HG03060 (cell line): ENCODE data around the gene PRSS36.
A peak's percentile ranks its signal among the peaks of the same experiment; 100 is the strongest.
"Not testable (repeated sequence)": the region's sequence is repeated elsewhere in the genome, so short reads cannot be mapped to it uniquely, and the experiment has no call there.

Source experiments
- ATAC-seq: cut with Tn5 transposase; IDR thresholded peaks from one replicate; pipeline ENCODE4 v1.9.1; 2021; ENCODE audit warnings: low read depth, moderate number of reproducible peaks; ENCODE audit not compliant: unreplicated experiment

PRSS36 gene

DNA sequence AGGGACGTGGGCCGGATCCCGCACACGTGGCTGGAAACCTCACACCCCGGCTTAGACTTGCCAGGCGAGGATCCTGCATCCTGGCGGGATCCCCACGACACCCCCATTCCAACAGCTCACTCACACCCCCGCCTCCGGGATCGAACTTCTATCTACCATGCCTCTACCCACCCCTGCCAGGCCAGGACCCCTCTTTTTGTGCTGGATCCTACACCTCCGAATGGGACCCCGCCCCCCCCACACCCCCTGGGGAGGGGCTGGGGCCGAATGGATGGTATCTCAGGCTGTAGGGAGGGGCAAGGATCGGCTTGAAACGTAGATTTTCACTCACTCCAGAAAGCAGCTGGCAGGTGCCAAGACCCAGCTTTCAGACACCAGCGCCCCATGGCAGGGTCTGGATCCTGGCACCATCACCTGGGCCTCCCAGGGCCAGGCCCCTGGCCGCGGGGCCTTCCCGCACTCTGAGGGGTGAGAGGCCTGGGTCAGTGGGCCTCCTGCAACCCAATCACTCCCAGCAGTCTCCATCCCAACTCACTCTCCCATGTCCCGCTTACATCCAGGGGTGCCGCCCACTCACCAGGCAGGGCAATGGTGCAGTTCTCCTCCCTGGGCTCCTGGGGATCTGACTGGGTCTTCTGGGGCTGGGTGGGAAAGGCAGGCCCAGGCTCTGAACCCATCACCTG lies 6.7 kb downstream of the PRSS36 start:
- ATAC-seq, result no peak

DNA sequence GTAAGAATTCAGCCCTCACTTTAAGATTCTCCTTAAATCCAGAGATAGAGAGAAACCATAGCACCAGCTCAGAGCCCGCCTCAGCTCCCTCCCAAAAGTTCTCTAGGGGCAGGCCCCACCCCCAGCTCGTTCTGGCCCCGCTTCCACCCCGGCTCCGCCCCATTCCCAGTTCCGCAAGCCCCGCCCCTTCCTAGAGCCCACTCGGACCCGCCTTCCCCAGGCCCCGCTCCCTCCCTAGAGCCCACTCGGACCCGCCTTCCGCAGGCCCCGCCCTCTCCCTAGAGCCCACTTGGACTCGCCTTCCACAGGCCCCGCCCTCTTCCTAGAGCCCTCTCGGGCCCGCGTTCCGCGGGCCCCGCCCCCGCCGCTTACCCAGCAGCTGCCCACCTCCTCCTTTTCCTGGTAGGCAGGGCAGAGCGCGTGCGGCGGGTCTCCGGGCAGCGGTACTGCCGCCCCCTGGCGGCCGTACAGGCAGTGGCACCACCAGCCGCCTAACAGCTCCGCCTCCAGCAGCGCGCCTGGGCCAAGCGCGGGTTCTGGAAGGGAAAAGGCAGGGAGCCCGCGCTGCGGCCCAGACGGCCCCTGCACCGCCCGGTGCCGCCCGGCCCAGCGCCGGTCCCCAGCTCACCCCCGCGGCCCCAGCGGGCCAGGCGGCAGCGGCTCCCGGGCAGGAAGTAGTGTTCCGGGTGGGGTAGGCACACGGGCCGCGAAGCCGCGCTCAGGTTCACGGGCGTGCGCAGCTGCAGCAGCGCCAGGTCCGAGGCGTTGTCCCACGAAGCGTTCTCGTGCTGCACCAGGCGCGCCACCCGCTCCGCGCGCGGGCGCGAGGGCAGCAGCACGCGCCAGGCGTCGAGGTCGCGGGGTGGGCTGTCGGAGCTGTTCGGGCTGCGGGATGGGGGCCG lies 7.5 kb downstream of the PRSS36 start:
- peak; percentile 60 for ATAC-seq

DNA sequence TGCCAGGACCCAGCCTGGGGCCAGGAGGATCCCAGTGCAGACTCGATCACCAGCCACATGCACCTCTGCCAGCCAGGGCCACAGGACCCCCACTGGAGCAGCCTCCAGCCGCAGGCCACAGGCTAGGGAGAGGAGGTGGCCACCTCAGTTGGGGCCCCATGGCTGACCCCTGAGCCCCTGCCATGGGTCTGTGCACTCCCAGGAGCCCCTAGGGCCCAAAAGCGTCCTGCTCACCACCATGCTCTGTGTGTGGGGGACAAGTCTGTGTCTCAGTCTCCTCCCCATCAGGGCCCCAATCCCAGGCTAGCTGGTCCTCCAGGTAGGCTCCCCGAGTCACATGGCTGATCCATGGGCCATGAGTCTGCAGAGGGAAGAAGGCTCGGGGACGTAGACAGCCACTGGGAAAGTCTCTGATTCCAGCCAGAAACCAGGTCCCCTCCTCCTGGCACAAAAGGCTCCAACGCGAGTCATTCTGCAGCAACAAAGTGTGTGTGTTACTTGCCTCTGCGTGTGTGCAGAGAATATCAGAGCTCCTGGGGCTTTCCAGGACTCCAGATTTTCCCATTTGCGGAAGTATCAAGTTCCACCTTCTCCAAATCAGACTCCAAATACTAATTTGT lies 8.3 kb downstream of the PRSS36 start:
- no peak for ATAC-seq

- ATAC-seq, result not testable (repeated sequence)
Measured at GRCh38 chr16:31141071-31141469, 8.8 kb downstream of the PRSS36 start.

- ATAC-seq, result no peak
Measured at GRCh38 chr16:31138621-31139578, 11.0 kb downstream of the PRSS36 start.

DNA sequence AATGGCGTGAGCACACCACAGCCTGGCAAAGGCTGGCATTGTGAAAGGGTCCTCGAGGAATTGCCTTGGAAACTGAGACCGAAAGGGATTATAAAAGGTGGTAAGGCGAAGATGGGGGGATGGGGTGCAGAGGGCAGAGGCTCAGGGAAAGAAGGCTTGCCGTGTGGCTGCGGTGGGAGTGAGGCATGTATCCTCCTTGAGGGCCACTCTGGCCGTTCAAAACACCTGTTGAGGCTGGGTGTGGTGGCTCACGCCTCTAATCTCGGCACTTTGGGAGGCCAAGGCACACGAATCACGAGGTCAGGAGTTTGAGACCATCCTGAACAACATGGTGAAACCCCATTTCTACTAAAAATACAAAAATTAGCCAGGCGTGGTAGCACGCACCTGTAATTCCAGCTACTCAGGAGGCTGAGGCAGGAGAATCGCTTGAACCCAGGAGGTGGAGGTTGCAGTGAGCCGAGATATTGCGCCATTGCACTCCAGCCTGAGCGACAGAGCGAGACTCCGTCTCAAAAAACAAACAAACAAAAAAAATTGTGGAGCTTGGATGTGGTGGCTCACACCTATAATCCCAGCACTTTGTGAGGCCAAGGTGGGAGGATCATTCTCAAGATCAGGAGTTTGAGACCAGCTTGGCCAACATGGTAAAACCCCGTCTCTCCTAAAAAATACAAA lies 12.9 kb downstream of the PRSS36 start:
- not testable (repeated sequence) for ATAC-seq

DNA sequence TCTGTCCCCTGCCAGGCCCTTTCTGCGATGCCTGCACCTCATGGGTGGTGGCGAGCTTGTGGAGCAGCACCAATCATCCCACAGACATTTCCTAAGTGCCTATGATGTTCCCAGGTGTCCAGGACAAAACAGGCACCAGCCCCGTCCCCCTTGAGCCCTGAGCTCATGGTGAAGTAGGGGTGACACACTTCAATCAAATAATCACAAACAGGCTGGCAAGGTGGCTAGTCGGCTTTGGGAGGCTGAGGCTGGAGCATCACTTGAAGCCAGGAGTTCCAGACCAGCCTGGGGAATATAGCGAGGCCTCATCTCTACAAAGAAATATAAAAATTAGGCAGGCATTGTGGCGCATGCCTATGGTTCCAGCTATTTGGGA lies 13.6 kb downstream of the PRSS36 start:
- ATAC-seq, result no peak

DNA sequence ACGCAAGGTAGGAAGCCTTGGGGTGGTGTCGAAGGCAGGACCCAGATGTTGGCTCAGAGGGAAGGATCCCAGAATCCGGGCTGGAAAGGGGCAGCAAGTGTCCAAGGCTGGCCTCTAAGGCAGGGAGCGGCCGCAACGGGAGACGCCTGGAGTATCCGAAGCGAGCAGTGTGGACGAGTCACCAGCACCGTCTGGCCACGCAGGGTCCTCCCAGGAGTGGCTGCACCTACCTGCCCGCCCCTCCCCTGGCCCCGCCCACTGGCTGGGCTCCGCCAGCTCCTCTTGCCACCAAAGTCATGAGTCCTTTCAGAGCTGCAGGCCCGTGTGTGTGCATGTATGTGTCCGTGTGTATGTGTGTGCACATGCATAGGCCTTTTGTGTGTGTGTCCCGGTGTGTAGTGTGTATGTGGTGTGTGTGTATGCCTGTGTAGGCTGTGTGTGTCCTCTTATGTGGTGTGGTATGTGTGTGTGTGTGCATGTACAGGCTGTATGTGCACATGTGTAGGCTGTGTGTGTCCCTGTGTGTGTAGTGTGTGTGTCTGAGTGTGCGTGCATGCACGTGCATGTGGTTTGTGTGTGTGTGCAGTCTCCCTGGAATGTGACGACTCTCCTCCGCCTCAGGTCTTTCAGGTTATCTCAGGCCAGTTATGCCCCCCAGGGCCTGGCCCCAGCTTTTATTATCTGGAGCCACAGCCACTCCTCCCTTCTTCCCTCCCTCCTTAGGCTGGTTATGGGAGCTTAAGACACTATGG lies 14.2 kb downstream of the PRSS36 start, which contains the start of gene PRSS8:
TSS of gene PRSS8 (minus strand) at position 193 of the 752 bp plus-strand sequence. CDS start 229 bp downstream, outside the sequence.
- no peak for ATAC-seq

DNA sequence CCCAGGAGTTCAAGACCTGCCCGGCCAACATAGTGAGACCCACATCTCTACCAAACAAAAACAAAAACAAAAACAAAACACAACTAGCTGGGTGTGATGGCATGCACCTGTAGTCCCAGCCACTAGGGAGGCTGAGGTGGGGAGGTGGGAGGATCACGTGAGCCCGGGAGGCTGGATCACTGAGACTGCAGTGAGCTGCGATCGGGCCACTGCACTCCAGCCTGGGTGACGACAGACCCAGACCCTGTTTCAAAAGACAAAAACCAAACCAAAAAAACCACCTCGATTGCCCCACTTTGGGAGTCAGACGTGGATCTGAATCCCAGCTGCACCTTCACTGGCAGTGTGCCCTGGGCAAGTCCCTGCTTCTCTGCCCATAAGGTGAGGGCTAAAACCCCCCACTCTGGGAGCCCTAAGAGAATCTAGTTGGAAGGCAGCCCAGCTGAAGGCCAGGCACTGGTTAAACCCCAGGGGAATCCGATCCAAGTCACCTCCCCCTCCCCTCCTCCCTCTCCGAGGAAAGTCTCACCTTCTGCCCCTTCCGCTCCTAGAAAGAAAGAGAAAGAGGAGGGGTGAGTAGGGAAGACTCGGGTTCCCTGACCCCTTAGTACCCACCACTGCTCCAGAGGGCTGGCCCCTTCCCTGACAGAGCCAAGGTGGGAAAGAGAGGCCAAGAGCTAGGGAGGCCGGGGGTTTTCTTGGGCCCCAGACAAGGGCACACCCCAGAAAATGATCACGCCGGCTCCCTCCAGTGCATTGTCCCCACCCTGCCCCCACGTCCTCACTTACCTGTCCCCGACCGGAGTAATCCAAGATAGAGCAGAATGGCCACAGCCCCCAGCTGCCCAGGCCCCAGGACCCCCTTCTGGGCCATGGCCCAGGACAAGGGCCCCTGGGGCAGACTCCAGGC lies 15.0 kb downstream of the PRSS36 start:
- no peak for ATAC-seq

DNA sequence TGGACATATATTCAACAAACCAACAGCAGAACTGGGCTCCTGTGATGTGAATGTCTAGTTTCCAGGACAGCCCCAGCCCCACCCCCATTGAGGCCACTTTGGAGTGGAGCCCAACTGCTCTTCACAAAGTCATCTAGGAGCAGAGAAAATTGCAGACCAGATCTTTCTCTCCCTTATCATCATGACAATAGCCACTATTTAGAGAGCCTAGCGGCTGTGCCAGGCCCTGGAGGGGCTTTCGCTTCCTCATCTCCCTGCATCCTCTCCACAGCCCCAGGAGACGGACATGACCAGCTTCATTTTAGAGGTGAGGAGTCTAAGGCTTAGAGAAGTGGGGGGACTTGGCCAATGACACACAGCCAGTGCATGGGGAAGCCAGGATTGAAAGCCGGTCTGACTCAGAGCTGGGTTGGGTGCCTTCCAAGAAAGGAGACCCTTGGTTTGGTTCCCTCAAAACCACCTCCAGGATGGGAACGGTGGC lies 15.7 kb downstream of the PRSS36 start:
- ATAC-seq, result no peak

DNA sequence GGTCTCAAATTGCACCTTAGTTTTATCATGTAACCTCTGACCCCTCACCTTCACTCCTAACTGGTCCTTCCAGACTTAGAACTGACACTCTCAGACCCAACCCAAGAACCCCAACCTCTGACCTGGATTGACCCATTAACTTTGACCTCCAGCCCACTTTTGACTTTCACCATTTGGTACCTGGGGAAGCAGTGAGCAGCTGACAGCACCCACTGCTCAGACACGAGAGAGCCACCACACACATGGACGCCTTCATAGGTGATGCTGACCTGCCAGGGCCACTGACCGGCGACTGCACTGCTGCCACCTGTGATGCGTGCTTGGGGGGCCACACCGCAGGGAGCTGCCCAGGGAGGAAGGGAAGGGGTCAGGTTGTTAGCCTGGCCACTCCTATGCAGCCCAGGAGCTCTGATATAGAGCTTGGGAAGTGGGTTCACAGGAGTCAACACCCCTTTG lies 16.8 kb downstream of the PRSS36 start:
- ATAC-seq, result no peak

DNA sequence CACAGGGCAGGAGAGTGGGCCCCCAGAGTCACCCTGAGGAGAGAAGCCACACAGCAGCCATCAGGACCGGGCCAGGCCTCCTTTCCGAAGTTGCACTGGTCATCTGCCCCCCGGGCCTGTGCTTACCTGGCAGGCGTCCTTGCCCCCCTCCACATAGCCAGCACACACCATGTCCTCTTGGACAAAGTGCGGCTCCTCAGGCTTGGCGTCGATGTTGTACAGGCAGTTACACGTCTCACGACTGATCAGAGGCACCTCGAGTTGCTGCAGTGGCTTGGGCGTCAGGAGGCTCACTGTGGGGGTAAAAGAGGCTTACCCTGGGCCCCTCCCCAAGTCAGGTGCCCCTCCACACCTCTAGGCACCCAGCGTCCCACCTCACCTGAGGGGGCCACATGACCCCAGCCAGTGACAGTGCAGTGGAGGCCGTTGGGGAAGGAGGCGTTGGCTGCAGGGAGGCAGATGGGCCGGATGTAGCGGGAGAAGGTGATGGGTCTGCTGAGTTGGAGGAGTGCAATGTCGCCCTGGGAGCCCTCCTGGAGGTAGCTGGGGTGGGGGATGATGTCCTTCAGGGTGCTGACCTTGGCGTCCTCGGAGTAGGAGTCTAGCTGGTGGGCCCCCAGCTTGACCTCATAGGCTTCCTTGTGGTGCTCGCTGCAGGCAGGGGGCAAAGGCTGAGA lies 17.4 kb downstream of the PRSS36 start:
- ATAC-seq, result no peak

- no peak for ATAC-seq
Measured at GRCh38 chr16:31131841-31132271, 18.0 kb downstream of the PRSS36 start.

DNA sequence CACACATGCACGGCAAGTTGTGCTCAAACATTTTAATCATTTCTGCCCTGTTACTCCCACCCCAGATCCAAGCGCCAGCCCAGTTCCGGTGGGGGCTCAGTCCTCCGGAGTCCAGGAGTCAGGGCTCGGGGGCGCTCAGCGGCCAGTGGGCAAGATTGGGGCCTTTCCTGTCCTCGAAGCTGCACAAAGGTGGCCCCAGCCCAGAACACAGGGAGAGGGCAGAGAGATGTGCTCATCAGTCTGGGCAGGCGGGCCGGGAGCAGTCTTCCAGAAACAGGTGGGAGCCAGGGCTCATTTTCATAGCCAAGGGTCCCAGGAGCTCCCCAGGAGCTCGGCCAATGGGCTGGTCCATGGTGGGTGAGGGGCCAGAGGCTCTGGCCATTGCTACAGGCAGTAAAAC lies 18.4 kb downstream of the PRSS36 start:
- no peak for ATAC-seq

- no peak for ATAC-seq
Measured at GRCh38 chr16:31130899-31131298, 19.0 kb downstream of the PRSS36 start.

- no peak for ATAC-seq
Measured at GRCh38 chr16:31130336-31130891, 19.5 kb downstream of the PRSS36 start.
